CD4-positive, alpha-beta T cell (primary cell): ENCODE measurements around the gene KMT5B. TPM values are rescaled to one million over a fixed set of nuclear protein-coding genes. Genes with fewer than 3 reads are reported as not detected.

Experiments used
- ATAC-seq: fragments of 200-7000 bp; cut with Tn5 transposase; one replicate; pipeline ENCODE4 v1.10.0; 2022; ENCODE audit warnings: mild to moderate bottlenecking; ENCODE audit not compliant: poor library complexity
- CTCF ChIA-PET: fragments of 350-600 bp; sonication (Branson Sonifier 250); formaldehyde crosslinking; loops from one replicate; lab custom pipeline; 2021; ENCODE audit warnings: antibody characterized with exemption, inconsistent platforms; lab: Charles Lee
- POLR2A ChIA-PET: fragments of 350-600 bp; sonication (Branson Sonifier 250); formaldehyde crosslinking; loops from one replicate; lab custom pipeline; 2021; ENCODE audit warnings: antibody characterized with exemption, inconsistent platforms; lab: Charles Lee
- DNase-seq, 14 experiments: peaks; one replicate each; pipeline ENCODE4 v3.0.0-alpha.2; 2013 to 2020; ENCODE audit warnings: mixed read lengths in 2 of 14
- H3K27ac ChIP-seq, 2 donors: one replicate each; pipeline versions ENCODE4 v1.5.1 to v1.7.0; 2013; ENCODE audit warnings: low read length in 2 of 2, low read depth in 1 of 2, mild to moderate bottlenecking in 1 of 2
- H3K27me3 ChIP-seq, 2 experiments: 1 replicate in 1 of 2; 2 replicates in 1 of 2; pipeline versions ENCODE4 v1.6.1 to v1.7.0; 2013; ENCODE audit warnings: low read length in 2 of 2, control low read depth in 1 of 2, mild to moderate bottlenecking in 1 of 2, moderate library complexity in 1 of 2; ENCODE audit not compliant: insufficient read depth in 2 of 2, control insufficient read depth in 1 of 2
- H3K36me3 ChIP-seq: one replicate; pipeline ENCODE4 v1.6.1; 2013; ENCODE audit warnings: low read length, control low read depth; ENCODE audit not compliant: insufficient read depth
- H3K4me1 ChIP-seq: one replicate; pipeline ENCODE4 v1.6.1; 2013; ENCODE audit warnings: low read length, control low read depth; ENCODE audit not compliant: insufficient read depth
- H3K4me3 ChIP-seq: one replicate; pipeline ENCODE4 v1.5.1; 2013; ENCODE audit warnings: mild to moderate bottlenecking, low read length, moderate library complexity
- H3K9me3 ChIP-seq, 2 experiments: 1 replicate in 1 of 2; 2 replicates in 1 of 2; pipeline versions ENCODE4 v1.6.1 to v1.7.0; 2013; ENCODE audit warnings: low read length in 2 of 2, mild to moderate bottlenecking in 2 of 2, control low read depth in 1 of 2, moderate library complexity in 1 of 2; ENCODE audit not compliant: control insufficient read depth in 1 of 2, insufficient read depth in 1 of 2
- H3K27ac Mint-ChIP-seq: one replicate; pipeline ENCODE4 v1.8.0; 2020; ENCODE audit warnings: mixed read lengths
- H3K27me3 Mint-ChIP-seq: one replicate; pipeline ENCODE4 v1.8.0; 2021; ENCODE audit warnings: mixed read lengths
- H3K36me3 Mint-ChIP-seq: one replicate; pipeline ENCODE4 v1.8.0; 2021; ENCODE audit warnings: low read depth, mixed read lengths
- H3K4me1 Mint-ChIP-seq: one replicate; pipeline ENCODE4 v1.8.0; 2021; ENCODE audit warnings: low read depth, mixed read lengths
- H3K4me3 Mint-ChIP-seq: one replicate; pipeline ENCODE4 v1.8.0; 2020; ENCODE audit warnings: mild to moderate bottlenecking, mixed read lengths
- H3K9me3 Mint-ChIP-seq: one replicate; pipeline ENCODE4 v1.8.0; 2020; ENCODE audit warnings: mixed read lengths
- CTCF ChIP-seq: fragments of 200-600 bp; IDR thresholded peaks from one replicate; pipeline ENCODE4 v1.8.0; 2022; ENCODE audit warnings: antibody characterized with exemption, mild to moderate bottlenecking
- intact Hi-C, 2 experiments: fragments of 100-400 bp; cut with DNase I in 1 of 2; cut with micrococcal nuclease in 1 of 2; formaldehyde crosslinking; loops; one replicate each; pipeline versions ENCODE4 v1.15.1 to v1.9.0; 2023 to 2025; cut with DNase I, micrococcal nuclease
- total RNA-seq, 174 experiments: library from RNA in 2 of 174; stranded (reverse) in 2 of 174; gene quantifications; one replicate each; pipeline ENCODE4 v1.2.3 and lab custom pipeline; 2021 to 2026

Gene KMT5B
- total RNA-seq, 2 experiments from 2014 or later, result 22.5 to 23.3 TPM

GRCh38 chr11:68221406-68221805, 8.3 kb upstream of the KMT5B start:
- ATAC-seq (no peak), DNase-seq (no peak)
- intact Hi-C loops, result no loop called here
- Histone ChIP-seq H3K4me1 (no peaks in the 10 kb centered on the region), H3K9me3 (no peaks in the 10 kb centered on the region), H3K27ac (no peak overlapping the region), H3K4me3 (no peak overlapping the region), H3K36me3 (no peaks in the 10 kb centered on the region), H3K27me3 (no peaks in the 10 kb centered on the region)
- ChIA-PET CTCF (no interaction called here), POLR2A (no interaction called here)
- H3K27me3 Mint-ChIP-seq, result no peaks in the 10 kb centered on the region
- H3K36me3 Mint-ChIP-seq, result no peaks in the 10 kb centered on the region
- H3K27ac Mint-ChIP-seq, result no peak overlapping the region
- no peak for TF ChIP-seq CTCF
- H3K9me3 Mint-ChIP-seq, result no peaks in the 10 kb centered on the region
- H3K4me1 Mint-ChIP-seq, result no peaks in the 10 kb centered on the region
- no peak overlapping the region for H3K4me3 Mint-ChIP-seq

- peaks cover 13% of the 10 kb centered on the region for H3K27me3 Mint-ChIP-seq
- peaks cover 25% of the 10 kb centered on the region for H3K4me1 Mint-ChIP-seq
- peak overlapping the region; percentile 91 for H3K4me3 Mint-ChIP-seq
- H3K27ac Mint-ChIP-seq, result peak overlapping the region; percentile 53
- ChIA-PET POLR2A (no interaction called here), CTCF (no interaction called here)
- intact Hi-C loops, result no loop called here
- H3K4me1 ChIP-seq, result peaks cover 17% of the 10 kb centered on the region
- TF ChIP-seq CTCF, result no peak
- H3K27ac ChIP-seq, result no peak overlapping the region
- H3K36me3 ChIP-seq, result no peaks in the 10 kb centered on the region
- ATAC-seq (no peak), DNase-seq (no peak)
- H3K36me3 Mint-ChIP-seq, result peaks cover 27% of the 10 kb centered on the region
- no peaks in the 10 kb centered on the region for H3K27me3 ChIP-seq
- H3K9me3 ChIP-seq, result no peaks in the 10 kb centered on the region
- no peaks in the 10 kb centered on the region for H3K9me3 Mint-ChIP-seq
- no peak overlapping the region for H3K4me3 ChIP-seq
Measured at GRCh38 chr11:68216171-68216938, 3.3 kb upstream of the KMT5B start.

GRCh38 chr11:68215524-68216170, 2.6 kb upstream of the KMT5B start:
- no peaks in the 10 kb centered on the region for H3K9me3 ChIP-seq
- no peaks in the 10 kb centered on the region for H3K27me3 ChIP-seq
- Mint-ChIP-seq H3K4me1 (peaks cover 32% of the 10 kb centered on the region), H3K9me3 (no peaks in the 10 kb centered on the region), H3K27ac (peak overlapping the region; percentile 90), H3K27me3 (peaks cover 13% of the 10 kb centered on the region), H3K4me3 (peak overlapping the region; percentile 91), H3K36me3 (peaks cover 29% of the 10 kb centered on the region)
- peaks cover 24% of the 10 kb centered on the region for H3K4me1 ChIP-seq
- no peaks in the 10 kb centered on the region for H3K36me3 ChIP-seq
- H3K27ac ChIP-seq, result no peak overlapping the region
- H3K4me3 ChIP-seq, result no peak overlapping the region
- CTCF ChIA-PET, result interaction anchor here (1.2 kb wide), 1 partner anchor 9 kb away, joined by 3 read pairs; no protein-coding TSS in a partner anchor
- intact Hi-C loops, result no loop called here
- ATAC-seq (no peak), DNase-seq (no peak)
- POLR2A ChIA-PET, result interaction anchor here (0.7 kb wide), 1 partner anchor 234 kb away, joined by 3 read pairs; no protein-coding TSS in a partner anchor
- TF ChIP-seq CTCF, result no peak
